GM15510 (cell line): ENCODE measurements around the gene MAPK9.

Experiments used
- POLR2A ChIP-seq: IDR thresholded peaks from 3 replicates; pipeline ENCODE4 v1.6.1; 2011; ENCODE audit warnings: borderline replicate concordance; ENCODE audit not compliant: insufficient read length; ENCODE audit errors: extremely low read depth

Gene MAPK9

DNA sequence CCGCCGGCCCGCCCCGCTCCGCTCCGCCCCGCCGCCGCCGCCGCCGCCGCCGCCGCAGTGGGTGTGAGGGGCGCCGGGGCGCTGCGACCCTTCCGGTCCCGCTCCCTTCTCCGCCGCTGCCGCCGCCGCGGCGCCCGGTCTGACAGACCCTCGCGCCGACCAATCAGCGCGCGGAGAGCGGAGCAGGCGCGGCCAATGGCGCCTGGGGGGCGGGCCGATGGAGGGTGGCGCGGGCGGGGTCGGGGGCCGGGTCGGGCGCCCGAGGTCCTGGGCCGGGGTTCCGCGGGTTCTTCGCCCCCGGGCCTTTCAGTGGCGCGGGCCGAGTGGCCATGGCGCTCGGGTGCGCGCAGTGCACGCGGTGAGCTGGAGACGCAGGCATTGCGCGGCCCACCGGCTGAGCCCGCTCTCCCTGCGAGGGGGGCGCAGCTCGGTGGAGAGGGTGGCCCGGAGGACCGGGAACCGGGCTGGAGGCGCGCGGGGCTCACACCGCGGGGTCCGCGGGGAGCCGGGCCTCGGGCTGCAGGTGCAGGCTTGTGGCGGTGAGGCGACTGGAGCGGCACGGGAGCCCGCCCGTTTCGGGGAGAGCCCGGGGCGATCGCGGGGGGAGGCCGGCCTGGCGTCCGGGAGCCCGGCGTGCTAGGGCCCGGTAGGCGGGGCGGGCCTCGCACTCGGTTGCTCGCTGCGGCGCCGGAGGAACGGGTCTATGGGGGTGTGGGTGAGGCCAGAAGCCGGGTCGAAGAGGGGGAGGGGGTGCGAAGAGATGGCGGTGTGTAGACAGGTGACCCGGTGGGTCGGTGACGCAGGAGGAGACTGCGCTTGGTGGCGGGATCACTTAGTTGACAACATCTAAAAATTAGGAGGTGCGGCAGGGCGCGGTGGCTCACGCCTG is at the start of gene MAPK9:
TSS of gene MAPK9 (minus strand) at position 141 of the 889 bp plus-strand sequence. CDS start 11,522 bp downstream, outside the sequence.
- TF ChIP-seq POLR2A: peak; percentile 59

DNA sequence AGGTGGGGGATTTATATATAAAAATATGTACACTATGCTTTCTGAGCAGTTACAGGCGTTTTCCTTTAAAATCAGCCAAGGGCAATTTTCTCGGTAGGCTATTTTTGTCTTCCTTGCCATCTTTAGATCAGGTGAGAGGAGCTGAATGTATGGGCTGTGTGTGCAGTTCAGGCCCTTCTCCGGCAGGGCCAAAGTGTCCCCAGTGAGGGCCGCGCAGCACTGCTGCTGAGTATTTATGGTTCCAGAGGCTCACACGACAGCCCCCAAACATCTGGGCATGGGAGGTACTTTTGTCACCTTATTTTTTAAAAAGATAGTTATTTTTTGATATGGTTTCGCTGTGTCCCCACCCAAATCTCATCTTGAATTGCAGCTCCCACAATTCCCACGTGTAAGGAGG is 49.7 kb upstream of the MAPK9 start:
- no peak for TF ChIP-seq POLR2A

DNA sequence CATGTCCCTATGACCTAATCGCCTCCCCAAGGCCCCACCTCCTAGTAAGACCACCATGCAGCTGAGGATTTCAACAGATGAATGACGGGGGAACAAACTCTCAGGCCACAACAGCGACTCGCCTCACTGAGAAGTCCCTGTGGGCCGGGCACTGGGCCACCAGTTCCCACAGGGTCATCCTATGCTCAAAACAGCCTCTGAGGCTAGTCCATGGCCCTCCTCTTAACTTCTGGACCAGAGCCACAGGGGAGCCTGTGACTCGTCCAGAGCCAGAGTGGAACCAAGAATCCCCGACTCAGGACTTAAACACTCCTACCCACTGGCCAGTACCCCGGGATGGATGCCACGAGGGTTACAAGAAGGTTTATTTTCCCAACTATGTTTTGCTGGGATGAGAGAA is 49.0 kb upstream of the MAPK9 start:
- TF ChIP-seq POLR2A: no peak

DNA sequence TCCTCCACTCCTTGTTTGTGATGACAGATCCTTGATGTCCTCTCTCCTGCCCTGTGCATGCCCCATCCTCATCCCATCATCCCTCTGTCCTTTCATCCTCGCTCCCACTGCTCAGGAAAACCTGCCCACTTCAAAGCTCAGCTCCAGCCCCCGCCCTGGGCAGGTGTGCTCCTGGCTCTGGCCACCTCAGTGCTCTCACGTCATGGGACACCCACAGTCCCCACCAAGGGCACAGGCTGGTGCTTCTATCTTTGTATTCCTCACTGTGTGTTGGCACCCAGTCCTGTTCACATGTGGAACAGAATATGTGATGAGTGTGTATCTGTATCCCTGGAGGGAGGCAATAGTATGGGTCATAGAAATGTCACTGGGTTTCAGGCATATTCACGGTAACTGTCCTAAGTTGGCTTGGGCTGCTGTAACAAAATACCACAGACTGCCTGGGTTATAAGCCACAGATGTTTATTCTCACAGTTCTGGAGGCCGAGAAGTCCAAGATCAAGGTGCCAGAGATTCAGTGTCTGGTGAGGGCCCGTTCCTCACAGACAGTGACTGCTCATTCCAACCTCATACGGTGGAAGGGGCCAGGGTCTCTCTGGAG is 47.8 kb upstream of the MAPK9 start:
- TF ChIP-seq POLR2A: no peak

DNA sequence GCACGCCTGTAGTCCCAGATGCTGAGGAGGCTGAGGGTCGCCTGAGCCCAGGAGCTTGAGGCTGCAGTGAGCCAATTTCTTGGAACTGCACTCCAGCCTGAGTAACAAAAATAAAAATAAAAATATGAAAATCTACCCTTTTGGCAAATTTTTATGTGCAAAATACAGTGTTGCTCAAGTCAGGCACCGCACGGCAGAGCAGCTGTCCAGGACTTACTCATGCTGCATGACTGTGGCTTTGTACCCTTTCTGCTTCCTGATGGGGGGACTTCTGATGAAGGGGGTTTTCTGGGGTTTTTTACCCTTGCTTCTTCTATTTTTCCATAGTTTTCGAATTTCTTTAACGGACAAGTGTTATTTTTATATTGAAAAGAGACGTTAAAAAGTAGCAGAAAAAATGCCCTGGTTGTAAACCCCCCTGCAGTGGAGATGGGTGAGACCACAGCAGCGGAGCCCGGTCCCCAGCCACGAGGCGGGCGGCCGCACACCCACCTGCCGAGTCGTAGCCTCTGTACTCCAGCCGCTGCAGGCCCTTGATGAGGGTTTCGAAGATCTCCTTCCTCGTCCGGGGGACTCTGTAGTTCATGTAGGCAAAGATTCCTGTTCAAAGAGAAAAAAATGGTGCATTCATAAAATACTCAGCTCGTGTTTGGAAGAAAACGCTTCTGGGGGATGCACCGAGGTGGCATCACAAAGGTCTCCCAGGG is 46.3 kb upstream of the MAPK9 start:
- no peak for TF ChIP-seq POLR2A

DNA sequence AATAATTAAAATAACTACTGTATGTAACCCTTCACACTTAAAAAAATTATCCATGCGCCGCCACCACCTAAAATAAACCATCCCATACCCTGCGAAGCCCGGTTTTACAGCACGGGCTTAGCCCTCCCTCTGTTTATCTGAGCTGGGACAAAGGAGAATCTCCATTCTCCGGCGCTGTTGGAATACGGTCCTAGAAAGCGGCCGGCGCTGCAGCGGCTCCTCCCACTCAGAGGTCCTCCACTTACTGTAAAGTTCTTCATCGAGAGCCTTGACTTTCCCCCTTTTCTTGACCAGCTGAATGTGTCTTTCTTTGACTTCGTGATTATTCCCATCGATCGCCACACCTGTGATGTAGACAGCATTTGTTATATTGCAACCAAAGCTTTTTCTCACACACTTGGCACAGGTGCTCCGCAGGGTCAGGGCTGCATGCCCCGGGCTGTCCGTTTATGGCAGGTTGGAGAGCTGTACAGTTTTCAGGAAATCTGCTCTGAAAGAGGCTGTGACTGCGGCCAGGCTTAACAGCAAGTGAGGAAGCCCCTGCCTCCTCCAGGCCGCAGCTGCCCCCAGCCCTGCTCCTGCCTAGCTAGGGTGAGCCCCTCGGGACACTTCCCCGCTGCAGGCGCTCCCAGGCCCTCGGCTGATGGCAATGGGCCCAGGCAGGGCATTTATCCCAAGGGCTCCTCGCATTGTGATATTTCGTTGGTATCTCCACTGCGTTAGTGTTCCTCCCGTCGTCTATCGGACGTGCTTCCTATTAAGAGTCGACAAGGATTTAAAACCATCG is 44.5 kb upstream of the MAPK9 start:
- TF ChIP-seq POLR2A: no peak

DNA sequence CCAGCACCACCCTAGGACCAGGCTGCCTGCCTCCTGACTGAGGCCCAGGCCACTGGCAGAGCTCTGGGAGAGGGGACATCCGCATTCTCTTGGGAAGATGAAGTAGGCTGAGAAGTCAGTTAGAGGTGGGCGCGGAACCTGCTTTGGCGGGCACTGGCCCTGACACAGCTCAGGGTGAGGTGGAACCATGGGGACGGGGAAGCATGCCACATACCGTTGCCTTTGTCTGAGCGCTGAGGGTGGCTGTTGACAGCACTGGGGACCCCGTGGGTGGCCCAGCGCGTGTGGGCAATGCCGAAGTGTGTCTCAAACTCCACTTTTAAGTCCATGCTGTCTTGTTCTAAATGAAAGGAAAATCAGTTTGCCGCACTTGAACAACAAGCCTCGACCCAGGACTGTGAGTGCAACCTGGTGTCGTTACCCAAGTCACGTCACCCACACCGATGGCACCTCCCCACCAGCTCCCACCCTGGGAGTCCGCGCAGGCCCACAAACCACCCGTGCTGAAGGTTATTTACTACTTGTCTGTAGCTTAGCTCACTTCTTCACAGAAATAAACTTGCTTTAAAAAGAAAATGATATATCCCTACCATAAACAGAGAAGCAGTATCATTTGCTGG is 43.8 kb upstream of the MAPK9 start:
- no peak for TF ChIP-seq POLR2A

DNA sequence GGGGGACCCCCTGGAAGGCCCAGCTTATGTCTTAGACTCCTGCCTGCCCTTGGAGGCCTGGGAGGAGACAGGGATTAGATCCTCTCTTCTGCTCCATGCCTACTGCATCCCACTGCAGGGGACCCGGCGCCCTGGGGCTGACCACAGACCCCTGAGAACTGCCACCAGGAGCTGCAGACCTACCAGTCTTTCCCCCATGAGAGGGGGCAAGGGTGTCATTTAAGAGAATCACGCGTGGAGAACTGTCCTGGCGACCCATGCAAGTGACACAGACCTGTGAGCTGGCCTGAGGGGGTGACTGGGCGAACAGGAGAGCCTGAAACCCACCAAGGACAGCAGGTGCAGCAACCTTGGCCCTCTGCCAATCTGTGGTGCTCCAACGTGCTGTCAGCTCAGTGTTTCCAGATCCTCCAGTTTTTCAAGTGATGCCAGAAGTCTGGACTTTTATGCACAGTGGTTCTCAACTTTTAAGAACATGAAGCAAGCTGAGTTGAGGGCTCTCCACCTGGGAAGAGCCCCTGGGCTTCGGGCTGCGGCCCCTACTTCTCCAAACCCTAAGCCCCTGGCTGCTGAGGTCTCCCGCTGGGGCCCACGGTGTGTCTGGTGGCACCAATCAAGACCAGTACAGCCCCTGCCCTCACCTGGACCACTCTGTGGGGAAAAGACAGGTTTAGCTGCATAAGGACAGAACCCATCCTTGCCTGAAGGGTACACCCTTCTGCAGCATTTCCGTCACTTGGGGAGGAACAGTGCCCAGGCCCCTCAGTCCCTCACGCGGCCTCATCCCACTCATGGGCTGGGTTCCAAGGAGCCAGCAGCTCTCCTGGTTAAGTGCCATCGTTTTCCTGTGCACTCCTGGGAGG is 43.1 kb upstream of the MAPK9 start:
- no peak for TF ChIP-seq POLR2A

DNA sequence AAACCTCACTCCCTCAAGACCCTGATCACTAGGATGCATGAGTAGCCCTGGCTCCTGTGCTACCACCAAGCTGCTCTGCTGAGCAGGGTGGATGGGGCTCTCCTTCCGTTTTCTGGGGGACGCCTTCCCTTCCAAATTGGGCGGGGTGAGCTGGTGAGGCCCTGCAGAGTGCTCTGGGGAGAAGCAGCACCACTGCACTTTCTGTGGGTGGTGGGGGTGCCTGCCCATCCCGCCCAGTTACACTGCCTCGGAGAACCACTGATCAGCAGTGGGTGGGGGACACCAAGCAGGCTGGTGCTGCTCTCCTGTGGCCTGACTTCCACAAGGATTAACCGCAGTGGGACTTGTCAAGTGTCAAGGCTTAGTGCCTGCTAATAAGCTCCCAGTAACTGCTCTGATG is 42.3 kb upstream of the MAPK9 start:
- no peak for TF ChIP-seq POLR2A

DNA sequence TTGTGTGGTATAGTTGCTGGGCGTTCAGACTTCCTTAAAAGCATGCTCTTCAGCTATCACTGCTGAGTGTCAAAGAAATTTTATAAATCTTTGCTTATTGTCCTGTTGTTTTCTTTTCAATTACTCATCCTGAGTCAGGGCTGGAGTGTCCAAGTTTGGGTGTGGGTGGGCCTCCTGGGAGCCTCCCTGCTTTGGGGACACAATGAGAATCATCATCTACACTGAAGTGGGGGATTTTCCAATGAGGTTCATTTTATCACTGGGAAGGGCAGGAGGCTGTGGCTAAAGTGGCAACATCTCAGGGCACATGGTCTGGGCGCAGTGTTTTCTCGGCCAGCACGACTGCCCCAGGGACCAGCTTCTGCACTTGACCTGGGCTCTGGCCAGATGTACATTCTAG is 41.8 kb upstream of the MAPK9 start:
- TF ChIP-seq POLR2A: no peak

DNA sequence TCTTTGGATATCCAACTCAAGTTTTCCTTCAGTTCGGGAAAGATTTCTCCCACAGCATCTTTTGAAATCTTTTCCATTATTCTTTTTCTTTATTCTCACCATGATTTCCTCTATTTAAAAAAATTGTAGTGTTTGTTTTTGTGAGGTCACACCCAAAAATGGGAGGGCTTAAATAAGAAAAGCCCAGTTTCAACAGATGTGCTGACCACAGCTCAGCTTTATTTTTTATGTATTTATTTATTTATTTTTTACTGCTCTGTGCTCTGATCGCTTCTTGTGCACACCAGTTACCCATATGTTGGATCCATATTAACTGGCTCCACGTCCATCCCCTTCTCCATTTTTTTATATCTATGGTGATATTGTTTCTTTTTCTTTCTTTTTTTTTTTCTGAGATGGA is 41.0 kb upstream of the MAPK9 start:
- TF ChIP-seq POLR2A: no peak

DNA sequence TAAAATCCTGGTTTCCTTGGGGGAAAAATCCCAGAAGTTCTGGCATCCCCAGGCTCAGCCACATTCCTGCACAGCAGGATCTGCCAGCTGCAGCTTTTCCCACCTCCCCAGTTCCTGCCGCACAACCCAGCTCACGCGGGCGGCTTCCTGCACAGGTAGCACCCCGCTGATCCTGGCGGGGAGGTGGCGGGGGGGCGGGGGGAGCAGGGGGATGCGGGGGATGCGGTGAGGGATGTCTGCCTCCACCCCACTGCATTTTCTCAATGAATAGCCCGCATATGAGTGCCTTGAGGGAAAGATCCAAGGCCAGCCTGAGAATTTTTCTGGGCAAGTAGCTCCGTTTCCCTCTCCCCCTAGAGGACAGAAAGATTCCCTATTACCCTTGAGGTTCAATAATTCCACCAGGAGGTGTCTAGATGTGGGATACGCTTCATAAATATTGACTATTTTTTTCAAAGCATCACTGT is 40.2 kb upstream of the MAPK9 start:
- no peak for TF ChIP-seq POLR2A

DNA sequence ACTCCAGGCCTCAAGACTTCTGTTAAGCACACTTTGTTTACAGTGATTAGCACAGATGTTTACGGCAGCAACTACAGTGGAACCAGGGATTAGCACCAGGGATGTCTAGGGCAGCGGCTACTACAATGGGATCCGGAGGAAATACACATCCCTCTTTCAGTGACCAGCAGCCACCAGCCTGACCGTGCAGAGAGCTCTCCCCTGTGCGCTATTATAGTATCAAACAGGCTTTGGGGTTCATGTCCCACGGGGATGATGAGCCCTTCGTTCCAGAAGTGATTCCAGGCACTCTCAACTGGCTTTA is 39.7 kb upstream of the MAPK9 start:
- no peak for TF ChIP-seq POLR2A

DNA sequence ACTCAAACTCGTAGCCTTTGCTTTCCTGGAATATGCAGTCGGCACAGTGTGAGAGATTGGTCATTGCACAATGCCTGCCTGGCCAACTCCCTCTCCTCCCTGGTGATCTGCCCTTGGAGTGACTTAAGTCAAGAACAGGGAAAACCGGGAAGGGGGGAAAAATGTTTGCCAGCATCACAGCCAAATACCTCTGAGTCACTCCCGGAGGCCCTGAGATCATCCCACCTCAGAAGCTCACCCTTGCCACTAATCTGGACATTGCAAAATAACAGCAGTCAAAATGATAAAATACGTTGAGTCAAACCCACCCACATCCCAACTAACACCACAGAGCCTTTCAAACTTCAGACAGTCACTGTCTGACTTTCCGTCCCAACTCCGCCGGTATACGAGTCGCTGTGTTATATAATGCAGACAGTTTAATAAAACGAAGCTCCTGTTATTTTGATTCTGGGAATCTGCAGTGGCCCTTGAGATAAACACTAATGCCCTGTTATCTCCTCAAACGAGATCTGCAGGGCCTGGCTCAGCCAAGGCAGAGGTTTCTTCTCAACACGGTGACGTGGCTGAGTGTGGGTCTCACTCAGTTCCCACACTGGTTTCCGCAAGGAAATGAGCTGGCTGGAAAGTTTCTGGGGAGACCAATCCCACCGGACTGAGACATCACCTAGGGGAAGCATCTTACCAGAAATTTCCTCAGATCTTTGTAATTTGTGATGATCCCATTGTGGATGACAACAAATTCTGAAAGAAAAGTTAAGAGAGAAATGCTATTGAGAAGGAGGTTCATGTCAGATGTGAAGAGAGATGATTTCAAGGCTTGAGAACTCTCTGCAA is 39.1 kb upstream of the MAPK9 start:
- no peak for TF ChIP-seq POLR2A

DNA sequence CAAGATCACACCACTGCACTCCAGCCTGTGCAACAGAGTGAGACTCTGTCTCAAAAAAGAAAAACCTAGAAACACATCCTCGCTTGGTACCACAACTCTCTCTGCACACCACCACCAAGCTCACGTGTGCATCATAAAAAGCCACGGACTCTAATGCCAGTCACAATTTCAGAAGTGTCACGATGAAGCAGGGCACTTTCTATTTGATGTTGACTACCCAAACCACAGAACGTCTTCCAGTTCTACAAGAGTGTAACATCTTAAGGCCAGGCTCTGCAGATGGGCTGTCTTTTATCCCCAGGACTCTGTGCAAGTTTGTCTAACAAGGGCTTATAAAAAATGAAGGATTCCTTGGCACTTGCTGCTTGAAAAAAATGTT is 38.4 kb upstream of the MAPK9 start:
- no peak for TF ChIP-seq POLR2A
